Skeletal muscle tissue (tissue), 4 donors: ENCODE measurements around the gene PHF14. TPM values are rescaled to one million over a fixed set of nuclear protein-coding genes. Genes with fewer than 3 reads are reported as not detected.

Experiments
- H3K27ac ChIP-seq: one replicate; pipeline ENCODE4 v1.7.0; 2013; ENCODE audit warnings: mild to moderate bottlenecking, low read depth, low read length, inconsistent platforms
- H3K27me3 ChIP-seq, 3 donors: one replicate each; pipeline ENCODE4 v1.7.0; 2013; ENCODE audit warnings: low read length in 3 of 3; ENCODE audit not compliant: control insufficient read depth in 3 of 3, insufficient read depth in 3 of 3
- H3K36me3 ChIP-seq, 3 donors: one replicate each; pipeline ENCODE4 v1.7.0; 2013; ENCODE audit warnings: low read length in 3 of 3; ENCODE audit not compliant: control insufficient read depth in 3 of 3, insufficient read depth in 3 of 3
- H3K4me1 ChIP-seq, 3 donors: one replicate each; pipeline ENCODE4 v1.7.0; 2013; ENCODE audit warnings: low read length in 3 of 3, mild to moderate bottlenecking in 3 of 3; ENCODE audit not compliant: control insufficient read depth in 3 of 3, insufficient read depth in 3 of 3
- H3K4me3 ChIP-seq, 3 donors: one replicate each; pipeline ENCODE4 v1.7.0; 2013; ENCODE audit warnings: low read length in 3 of 3
- H3K9ac ChIP-seq, 3 donors: one replicate each; pipeline ENCODE4 v1.7.0; 2013; ENCODE audit warnings: low read length in 3 of 3, mild to moderate bottlenecking in 3 of 3, moderate library complexity in 2 of 3, low read depth in 1 of 3
- H3K9me3 ChIP-seq, 3 donors: one replicate each; pipeline ENCODE4 v1.7.0; 2013; ENCODE audit warnings: low read length in 3 of 3; ENCODE audit not compliant: control insufficient read depth in 3 of 3
- total RNA-seq: library from RNA; depleted of rRNA; stranded (reverse); fragments of >200 nt; gene quantifications from one replicate; pipeline ENCODE4 v1.2.3, GENCODE V29; 2014
- donor health status: Osteomylitis.

The PHF14 gene
- total RNA-seq, 1 donor from 2014 or later = 50.1 TPM

GRCh38 chr7:11168650-11169170, 195.0 kb downstream of the PHF14 start:
- Histone ChIP-seq H3K9me3 (no peaks in the 10 kb centered on the region), H3K27me3 (no peaks in the 10 kb centered on the region), H3K27ac (no peak overlapping the region), H3K4me1 (peaks cover 0 to 2% (median 0%) of the 10 kb centered on the region in 3 donors), H3K36me3 (no peaks in the 10 kb centered on the region), H3K9ac (no peak overlapping the region), H3K4me3 (no peak overlapping the region)

- H3K9ac ChIP-seq = no peak overlapping the region
- H3K27me3 ChIP-seq = no peaks in the 10 kb centered on the region
- no peak overlapping the region for H3K4me3 ChIP-seq
- H3K9me3 ChIP-seq = no peaks in the 10 kb centered on the region
- H3K27ac ChIP-seq = no peak overlapping the region
- H3K4me1 ChIP-seq = peaks cover 0 to 2% (median 0%) of the 10 kb centered on the region in 3 donors
- H3K36me3 ChIP-seq = no peaks in the 10 kb centered on the region
Measured at GRCh38 chr7:11170175-11170574, 196.5 kb downstream of the PHF14 start.

GRCh38 chr7:11170863-11171568, 197.3 kb downstream of the PHF14 start:
- no peak overlapping the region for H3K27ac ChIP-seq
- H3K4me1 ChIP-seq = peaks cover 0 to 2% (median 0%) of the 10 kb centered on the region in 3 donors
- no peak overlapping the region for H3K4me3 ChIP-seq
- no peak overlapping the region for H3K9ac ChIP-seq
- no peaks in the 10 kb centered on the region for H3K27me3 ChIP-seq
- no peaks in the 10 kb centered on the region for H3K9me3 ChIP-seq
- H3K36me3 ChIP-seq = no peaks in the 10 kb centered on the region

- Histone ChIP-seq H3K4me1 (peaks cover 0 to 2% (median 0%) of the 10 kb centered on the region in 3 donors), H3K36me3 (no peaks in the 10 kb centered on the region), H3K27me3 (no peaks in the 10 kb centered on the region), H3K27ac (no peak overlapping the region), H3K9ac (no peak overlapping the region), H3K9me3 (no peaks in the 10 kb centered on the region), H3K4me3 (no peak overlapping the region)
Measured at GRCh38 chr7:11171569-11172192, 198.0 kb downstream of the PHF14 start.

- Histone ChIP-seq H3K4me1 (peaks cover 0 to 2% (median 0%) of the 10 kb centered on the region in 3 donors), H3K9me3 (no peaks in the 10 kb centered on the region), H3K4me3 (no peak overlapping the region), H3K27me3 (no peaks in the 10 kb centered on the region), H3K36me3 (no peaks in the 10 kb centered on the region), H3K9ac (no peak overlapping the region), H3K27ac (no peak overlapping the region)
Measured at GRCh38 chr7:11172835-11173234, 199.2 kb downstream of the PHF14 start.

GRCh38 chr7:11175371-11175770, 201.7 kb downstream of the PHF14 start:
- Histone ChIP-seq H3K9ac (no peak overlapping the region), H3K4me1 (no peaks in the 10 kb centered on the region), H3K9me3 (no peaks in the 10 kb centered on the region), H3K27ac (no peak overlapping the region), H3K4me3 (no peak overlapping the region), H3K36me3 (no peaks in the 10 kb centered on the region), H3K27me3 (no peaks in the 10 kb centered on the region)

- H3K4me3 ChIP-seq = no peak overlapping the region
- H3K27ac ChIP-seq = no peak overlapping the region
- no peaks in the 10 kb centered on the region for H3K27me3 ChIP-seq
- H3K4me1 ChIP-seq = no peaks in the 10 kb centered on the region
- no peak overlapping the region for H3K9ac ChIP-seq
- H3K9me3 ChIP-seq = no peaks in the 10 kb centered on the region
- no peaks in the 10 kb centered on the region for H3K36me3 ChIP-seq
Measured at GRCh38 chr7:11175887-11176286, 202.2 kb downstream of the PHF14 start.

GRCh38 chr7:11176985-11177555, 203.4 kb downstream of the PHF14 start:
- Histone ChIP-seq H3K36me3 (no peaks in the 10 kb centered on the region), H3K4me1 (no peaks in the 10 kb centered on the region), H3K9me3 (no peaks in the 10 kb centered on the region), H3K27ac (no peak overlapping the region), H3K27me3 (no peaks in the 10 kb centered on the region), H3K4me3 (no peak overlapping the region), H3K9ac (no peak overlapping the region)

- no peaks in the 10 kb centered on the region for H3K4me1 ChIP-seq
- H3K9ac ChIP-seq = no peak overlapping the region
- H3K27ac ChIP-seq = no peak overlapping the region
- no peak overlapping the region for H3K4me3 ChIP-seq
- H3K36me3 ChIP-seq = no peaks in the 10 kb centered on the region
- H3K27me3 ChIP-seq = no peaks in the 10 kb centered on the region
- H3K9me3 ChIP-seq = no peaks in the 10 kb centered on the region
Measured at GRCh38 chr7:11177793-11178192, 204.1 kb downstream of the PHF14 start.

GRCh38 chr7:11181590-11181989, 207.9 kb downstream of the PHF14 start:
- H3K27ac ChIP-seq = no peak overlapping the region
- H3K9ac ChIP-seq = no peak overlapping the region
- no peaks in the 10 kb centered on the region for H3K4me1 ChIP-seq
- H3K36me3 ChIP-seq = no peaks in the 10 kb centered on the region
- no peaks in the 10 kb centered on the region for H3K27me3 ChIP-seq
- no peak overlapping the region for H3K4me3 ChIP-seq
- H3K9me3 ChIP-seq = peaks cover 0 to 4% (median 0%) of the 10 kb centered on the region in 3 donors
